Stimulated activated CD8-positive, alpha-beta memory T cell treated with anti-CD3 and anti-CD28 coated beads, Interleukin-7, amount 100 ng/mL, for 24 hours (primary cell): ENCODE results near the gene ETFRF1.

Experiments
- DNase-seq: peaks from one replicate; pipeline ENCODE4 v3.0.0-alpha.2; 2020; ENCODE audit warnings: low read depth

The ETFRF1 gene, protein sequence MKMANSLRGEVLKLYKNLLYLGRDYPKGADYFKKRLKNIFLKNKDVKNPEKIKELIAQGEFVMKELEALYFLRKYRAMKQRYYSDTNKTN

DNA sequence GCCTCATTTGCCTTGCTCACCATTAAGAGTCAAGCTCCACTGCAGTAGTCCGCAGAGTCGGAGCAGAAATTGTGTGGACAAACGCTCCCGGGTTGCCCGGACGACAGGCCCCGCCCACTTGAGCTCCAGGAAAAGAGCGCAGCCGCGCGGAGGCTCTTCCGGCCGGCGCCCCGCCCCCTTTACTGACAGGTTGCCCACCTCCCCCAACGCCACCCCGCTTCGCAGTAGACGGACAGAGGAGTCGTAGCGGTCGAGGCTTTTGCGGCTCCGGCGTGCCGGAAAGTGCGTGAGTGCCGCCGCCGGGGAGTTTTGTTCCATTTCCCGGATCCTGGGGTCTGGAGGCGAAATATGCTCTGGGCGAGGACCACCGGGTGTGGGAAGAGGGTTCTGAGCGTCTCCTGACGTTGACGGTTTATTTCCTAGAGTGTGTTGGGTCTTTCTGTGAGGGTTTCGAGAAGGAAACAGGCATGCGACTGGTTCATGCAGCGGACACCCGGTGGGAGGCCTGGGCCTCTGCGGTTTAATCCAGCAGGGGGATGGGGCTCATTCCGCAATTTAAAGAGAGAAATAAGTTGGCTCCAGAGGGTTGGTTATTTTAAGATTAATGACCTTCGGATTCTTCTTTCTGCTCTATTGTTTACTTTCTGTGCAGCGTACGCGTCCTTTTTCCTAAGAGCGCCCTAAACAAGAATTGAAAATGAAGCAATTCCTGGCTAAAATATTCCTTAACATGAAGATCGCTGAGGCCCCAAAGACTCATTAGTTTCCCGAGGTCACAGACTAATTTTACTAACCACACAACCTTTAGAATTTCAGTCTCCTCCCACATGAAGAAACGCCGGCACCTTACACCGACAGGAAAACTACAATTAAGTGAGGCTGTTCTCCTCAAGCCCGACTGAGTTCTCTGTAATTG lies at the start of gene ETFRF1, which contains the start of gene DNAI7:
TSS of gene ETFRF1 (plus strand) at position 182 of the 916 bp plus-strand sequence. CDS start 8,720 bp downstream, outside the sequence.
TSS of gene DNAI7 (minus strand) at position 105 of the 916 bp plus-strand sequence. CDS start at position 23, 82 bp downstream.
- DNase-seq = peak; percentile 96

DNA sequence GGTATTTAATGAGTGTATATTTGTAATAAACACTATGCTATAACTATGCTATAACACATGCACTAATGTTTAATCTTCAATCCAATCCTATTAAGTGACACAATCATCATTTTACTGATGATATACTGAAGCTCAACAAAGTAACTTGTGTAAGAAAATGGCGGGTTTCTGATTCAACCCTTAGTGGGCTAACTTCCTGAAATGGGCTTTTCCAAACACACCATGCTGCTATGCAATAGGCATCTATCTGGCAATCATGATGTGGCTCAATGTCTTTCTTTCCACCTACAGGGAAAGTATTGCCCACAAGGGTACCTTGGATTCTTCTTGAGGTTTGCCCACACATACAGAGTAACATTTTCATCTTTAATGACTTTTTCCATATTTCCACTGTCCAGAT lies 48.4 kb upstream of the ETFRF1 start:
- DNase-seq = no peak

GRCh38 chr12:25151476-25151875 lies 43.6 kb upstream of the ETFRF1 start:
- no peak for DNase-seq

DNA sequence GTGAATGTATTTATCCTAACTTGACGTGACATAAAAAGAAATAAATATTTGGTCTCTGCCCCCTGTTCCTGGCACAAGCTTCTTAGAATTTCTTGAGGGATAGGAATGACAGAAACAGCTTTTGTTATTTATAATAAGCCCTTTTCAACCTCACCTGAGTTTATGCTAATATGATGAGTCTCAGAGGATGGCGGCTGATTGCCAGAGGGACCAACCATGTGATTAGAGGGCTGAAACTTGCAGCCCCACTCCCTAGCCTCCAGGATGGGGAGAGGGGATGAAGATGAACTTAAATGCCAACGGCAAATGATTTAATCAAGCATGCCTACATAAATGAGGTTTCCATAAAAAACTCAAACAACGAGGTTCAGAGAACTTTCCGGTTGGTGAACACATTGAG lies 43.0 kb upstream of the ETFRF1 start:
- no peak for DNase-seq

DNA sequence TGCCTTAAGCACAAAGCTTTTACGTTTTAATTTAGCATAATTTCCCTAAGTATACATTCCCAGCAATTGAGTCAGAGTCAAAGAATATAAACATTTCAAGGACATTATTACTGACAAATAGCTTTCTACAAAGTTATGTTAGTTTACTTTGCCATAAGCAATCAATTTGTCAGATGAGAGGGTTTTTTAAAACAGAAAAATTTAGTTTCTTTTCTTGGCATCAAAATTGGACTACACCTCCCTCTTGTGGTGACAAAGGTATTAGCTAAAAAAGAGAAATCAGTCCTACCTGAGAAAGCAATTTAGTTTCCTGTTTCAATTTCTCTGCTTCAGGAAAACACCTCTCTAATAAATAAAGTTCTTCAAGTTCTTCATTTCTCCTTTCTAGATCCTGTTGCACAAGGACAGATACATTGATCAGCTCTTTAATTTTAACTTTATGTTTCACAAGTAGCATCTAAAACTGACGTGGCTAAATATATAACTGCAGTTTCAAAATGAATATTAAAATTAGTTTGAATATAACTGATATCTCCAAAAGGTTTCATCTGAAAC lies 39.9 kb upstream of the ETFRF1 start:
- no peak for DNase-seq

DNA sequence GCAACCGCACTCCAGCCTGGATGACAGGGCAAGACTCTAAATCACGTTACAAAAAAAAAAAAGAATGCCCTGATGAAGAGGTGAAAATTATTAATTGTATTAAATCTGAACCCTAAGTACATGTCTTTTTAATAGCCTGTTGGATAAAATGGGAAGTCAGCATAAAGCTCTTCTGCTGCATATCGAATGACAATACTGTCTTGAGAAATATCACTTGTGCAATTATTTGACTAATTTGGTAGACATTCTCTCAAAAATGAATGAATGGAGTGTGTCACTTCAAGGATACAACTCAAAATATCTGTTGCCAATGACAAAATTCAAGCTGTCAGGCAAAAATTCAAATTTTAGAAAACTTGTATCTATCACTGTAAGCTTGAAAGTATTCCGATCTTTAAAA lies 39.0 kb upstream of the ETFRF1 start:
- no peak for DNase-seq

GRCh38 chr12:25162866-25163265 lies 32.2 kb upstream of the ETFRF1 start:
- no peak for DNase-seq

DNA sequence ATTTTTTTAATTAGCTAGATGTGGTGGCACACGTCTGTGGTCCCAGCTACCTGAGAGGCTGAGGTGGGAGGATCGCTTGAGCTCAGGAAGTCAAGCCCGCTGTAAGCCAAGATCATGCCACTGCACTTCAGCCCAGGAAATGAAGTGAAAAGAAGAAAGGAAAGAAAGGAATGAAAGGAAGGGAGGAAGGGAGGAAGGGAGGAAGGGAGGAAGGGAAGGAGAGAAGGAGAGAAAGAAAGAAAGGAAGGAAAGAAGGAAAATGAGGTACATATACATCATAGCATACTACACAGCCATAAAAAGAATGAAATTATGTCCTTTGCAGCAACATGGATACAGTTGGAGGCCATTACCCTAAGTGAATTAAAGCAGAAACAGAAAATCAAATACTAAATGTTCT lies 12.3 kb upstream of the ETFRF1 start:
- DNase-seq = no peak

DNA sequence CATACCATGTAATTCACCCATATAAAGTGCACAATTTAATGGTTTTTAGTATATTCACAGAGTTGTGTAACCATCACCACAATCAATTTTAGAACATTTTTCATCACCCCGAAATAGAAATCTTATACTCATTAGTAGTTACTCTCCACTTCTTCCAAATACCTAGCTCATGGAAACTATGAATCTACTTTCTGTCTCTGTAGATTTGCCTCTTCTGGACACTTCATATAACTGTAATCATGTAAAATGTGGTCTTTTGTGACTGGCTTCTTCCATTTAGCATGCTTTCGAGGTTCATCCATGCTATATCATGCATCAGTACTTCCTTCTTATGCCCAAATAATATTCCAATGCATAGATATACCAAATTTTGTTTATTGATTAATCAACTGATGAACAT lies 10.9 kb upstream of the ETFRF1 start:
- DNase-seq = no peak

GRCh38 chr12:25186038-25186787 lies 8.8 kb upstream of the ETFRF1 start:
- DNase-seq = no peak

DNA sequence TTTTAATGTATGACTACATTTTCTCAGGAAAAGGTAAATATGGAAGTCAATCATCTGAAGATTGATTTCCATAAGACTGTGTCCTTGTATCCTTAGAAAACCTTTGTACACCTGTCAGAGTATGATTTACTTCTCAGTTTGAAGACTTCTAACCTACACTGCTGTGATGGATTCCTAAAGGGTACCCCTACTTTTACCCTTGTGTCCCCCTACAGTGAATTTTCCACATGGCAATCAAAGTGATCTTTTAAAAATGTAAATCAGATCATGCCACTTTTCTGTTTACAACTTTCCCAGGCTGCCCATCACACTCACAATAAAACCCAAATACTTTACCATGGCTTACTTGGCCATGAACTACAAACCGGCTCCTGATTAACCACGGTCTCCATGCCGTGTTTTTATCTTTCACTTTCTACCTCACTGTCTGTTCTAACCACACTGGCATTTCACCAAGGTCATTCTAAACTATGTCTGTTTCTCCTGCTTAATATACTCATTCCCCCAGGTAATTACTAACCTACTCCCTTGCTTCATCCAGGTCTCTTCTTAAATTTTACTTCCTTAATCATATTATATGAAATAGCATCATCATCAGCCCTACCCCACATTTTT lies 8.1 kb upstream of the ETFRF1 start:
- no peak for DNase-seq

- DNase-seq = no peak
These were observed 7.3 kb upstream of the ETFRF1 start for GRCh38 chr12:25187781-25188180.

- no peak for DNase-seq
These were observed 5.4 kb upstream of the ETFRF1 start for GRCh38 chr12:25189656-25190055.

DNA sequence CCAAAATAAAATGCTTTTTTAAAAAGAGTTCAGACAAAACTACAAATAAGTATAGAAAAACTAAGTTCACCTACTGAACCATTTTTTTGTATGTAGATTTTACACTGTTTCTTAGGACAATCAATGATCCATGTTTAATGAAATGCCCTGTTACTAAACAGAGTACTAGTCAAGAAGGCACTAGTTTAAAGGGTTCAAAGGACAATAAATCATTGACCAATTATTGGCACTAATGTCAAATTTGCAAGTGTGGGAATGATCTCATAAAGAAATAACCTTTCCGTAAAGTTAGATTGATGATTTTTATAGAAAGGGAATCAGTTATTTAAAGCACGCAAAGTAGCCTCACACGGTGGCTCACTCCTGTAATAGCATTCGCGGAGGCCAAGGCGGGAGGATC lies 4.2 kb upstream of the ETFRF1 start:
- no peak for DNase-seq

DNA sequence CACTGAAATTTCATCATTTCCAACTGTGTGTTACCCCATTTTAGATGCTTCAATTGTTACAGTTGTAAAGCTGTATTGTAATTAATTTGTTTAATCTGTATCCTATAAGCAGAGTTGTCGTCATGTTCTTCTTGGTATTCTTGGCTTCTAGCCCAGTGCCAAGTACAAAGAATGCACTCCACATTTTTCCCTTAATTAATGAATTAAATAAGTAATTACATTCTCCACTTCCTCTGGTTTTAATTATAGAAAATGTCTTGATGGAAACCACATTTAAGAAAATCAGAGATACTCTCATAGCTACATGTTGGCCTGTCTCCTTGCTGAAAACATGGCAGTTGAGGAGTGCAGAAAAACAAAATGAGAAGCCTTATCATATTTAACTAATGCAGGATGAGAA lies 823 bp upstream of the ETFRF1 start:
- DNase-seq = no peak

- no peak for DNase-seq
These were observed 348 bp upstream of the ETFRF1 start for GRCh38 chr12:25194722-25195055.

- no peak for DNase-seq
These were observed 2.6 kb downstream of the ETFRF1 start for GRCh38 chr12:25197608-25198007.

GRCh38 chr12:25200703-25201102 lies 5.7 kb downstream of the ETFRF1 start:
- no peak for DNase-seq

DNA sequence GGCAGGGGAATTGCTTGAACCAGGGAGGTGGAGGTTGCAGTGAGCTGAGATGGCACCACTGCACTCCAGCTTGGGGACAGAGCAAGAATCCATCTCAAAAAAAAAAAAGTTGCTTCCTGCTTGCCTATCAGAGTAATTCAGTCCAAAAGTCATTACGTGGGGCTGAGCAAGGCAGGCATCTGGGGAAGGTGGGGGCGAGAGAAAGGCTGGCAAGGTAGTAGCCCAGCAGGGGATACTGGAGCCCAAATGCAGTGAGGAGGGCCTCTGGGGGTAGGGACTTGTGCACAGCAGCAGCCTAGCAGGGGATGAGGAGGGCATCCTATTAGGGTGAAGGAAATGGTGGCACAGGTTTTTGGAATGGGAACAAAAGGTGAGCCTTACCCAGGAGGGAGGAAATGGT lies 7.1 kb downstream of the ETFRF1 start:
- no peak for DNase-seq

- DNase-seq = no peak
These were observed 12.4 kb downstream of the ETFRF1 start for GRCh38 chr12:25207411-25207810.

- DNase-seq = no peak
These were observed 12.8 kb downstream of the ETFRF1 start for GRCh38 chr12:25207846-25208245.

GRCh38 chr12:25208554-25208953 lies 13.5 kb downstream of the ETFRF1 start:
- no peak for DNase-seq
